HL-60 (cell line): ENCODE data around the gene METTL2B.
"Not testable (repeated sequence)": the region's sequence is repeated elsewhere in the genome, so short reads cannot be mapped to it uniquely, and the experiment has no call there.

Source experiments
- POLR2AphosphoS5 ChIP-seq: IDR thresholded peaks from 2 replicates; pipeline ENCODE4 v1.6.1; 2012; ENCODE audit warnings: low read depth
- REST ChIP-seq: IDR thresholded peaks from 2 replicates; pipeline ENCODE4 v1.6.1; 2012; ENCODE audit warnings: low read depth; ENCODE audit not compliant: insufficient replicate concordance

GRCh38 chr7:128523932-128524524, 47.5 kb downstream of the METTL2B start:
- not testable (repeated sequence) for TF ChIP-seq REST, POLR2AphosphoS5
